ENCODE results near the gene UBL4B. TPM values are rescaled to one million over a fixed set of nuclear protein-coding genes. Genes with fewer than 3 reads are reported as not detected.

Gene UBL4B
- total and polyA plus RNA-seq, 10 donors, result not detected

DNA sequence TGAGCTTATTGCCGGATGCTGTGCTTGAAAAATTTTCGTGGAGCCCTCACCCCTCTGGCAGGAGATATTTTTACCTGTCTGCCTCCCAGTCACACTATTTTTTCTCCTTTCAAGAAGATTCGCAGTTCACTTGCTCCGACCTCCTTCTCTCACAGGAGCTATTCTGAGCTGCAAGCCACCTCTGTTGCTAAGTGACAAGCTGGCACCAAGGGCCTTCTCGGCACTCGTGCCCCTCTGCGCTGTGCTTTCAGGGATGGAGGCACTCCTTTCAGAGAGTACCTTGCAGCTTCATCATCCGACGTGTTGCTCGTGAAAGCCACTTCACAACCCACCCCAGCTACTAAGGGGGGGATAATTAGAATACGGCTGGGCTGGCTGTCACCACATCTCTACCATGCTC lies 49.6 kb downstream of the UBL4B start:
- TF ChIP-seq CTCF (IDR thresholded peaks at IDR 0.05 in 8 of 11, conservative IDR thresholded peaks at IDR 0.05 in 3 of 11), result no peak
- TF ChIP-seq POLR2A (IDR thresholded peaks at IDR 0.05), result no peak
- no peak for TF ChIP-seq POLR2AphosphoS5 (IDR thresholded peaks at IDR 0.05)
- Histone ChIP-seq H3K4me1 (no peaks in the 10 kb centered on the region), H3K27me3 (replicated peaks in 1 of 7) (peaks cover 0 to 36% (median 0%) of the 10 kb centered on the region in 7 donors), H3K4me3 (no peak overlapping the region), H3K27ac (no peak overlapping the region), H3K36me3 (no peaks in the 10 kb centered on the region), H3K9me3 (peaks cover 0 to 8% (median 0%) of the 10 kb centered on the region in 8 donors)
- intact Hi-C loops (cut with DNase I; ENCODE audit: low total_unique reads), result no loop called here
- DNase-seq, result no peak
- 83 to 94% (median 85%) methylated on average over 11 of the region's 11 CpGs for WGBS, 5 donors

Other genes starting within 250 kb of the UBL4B start
- 100 to 1,000 TPM in 4 of 7 donors, 10 to 100 TPM in 3; 54.2 to 207 (median 112) TPM for gene CSF1, start 201.6 kb upstream of the UBL4B start, total RNA-seq
- 10 to 100 TPM in 1 of 3 donors, 1 to 10 TPM in 2; 5.8 to 17.3 (median 8.1) TPM for gene CSF1, start 201.6 kb upstream of the UBL4B start, polyA plus RNA-seq
- 10 to 100 TPM; 47.1 to 65.3 (median 52.7) TPM for gene AHCYL1, start 127.7 kb upstream of the UBL4B start, total RNA-seq
- 10 to 100 TPM; 16.2 to 29.9 (median 21.1) TPM for gene AHCYL1, start 127.7 kb upstream of the UBL4B start, polyA plus RNA-seq
- 10 to 100 TPM; 46.0 to 98.7 (median 61.6) TPM for gene STRIP1, start 77.8 kb upstream of the UBL4B start, total RNA-seq
- gene STRIP1, start 77.8 kb upstream of the UBL4B start, polyA plus RNA-seq, result 10 to 100 TPM; 11.8 to 25.6 (median 17.2) TPM
- gene ALX3, start 41.8 kb upstream of the UBL4B start, total RNA-seq, result not detected
- under 1 TPM in 2 of 3 donors, not detected in 1; 0.10 to 0.12 TPM for gene ALX3, start 41.8 kb upstream of the UBL4B start, polyA plus RNA-seq
- gene SLC6A17, start 38.1 kb downstream of the UBL4B start, total RNA-seq, result not detected
- under 1 TPM in 2 of 3 donors, not detected in 1; under 0.01 to 0.02 TPM for gene SLC6A17, start 38.1 kb downstream of the UBL4B start, polyA plus RNA-seq
- gene KCNC4, start 97.9 kb downstream of the UBL4B start, total RNA-seq, result 10 to 100 TPM in 5 of 7 donors, 1 to 10 TPM in 2; 9.8 to 22.1 (median 14.8) TPM
- gene KCNC4, start 97.9 kb downstream of the UBL4B start, polyA plus RNA-seq, result 1 to 10 TPM; 1.4 to 3.7 (median 2.1) TPM
- 10 to 100 TPM; 36.7 to 63.7 (median 45.6) TPM for gene RBM15, start 226.9 kb downstream of the UBL4B start, total RNA-seq
- 1 to 10 TPM; 3.6 to 8.0 (median 4.1) TPM for gene RBM15, start 226.9 kb downstream of the UBL4B start, polyA plus RNA-seq

Data from spleen (tissue), 11 donors.